Raji (cell line): Measurements from ENCODE around the gene NMT1.

Source experiments
- POLR2A ChIP-seq: IDR thresholded peaks from 2 replicates; pipeline ENCODE4 v1.6.1; 2011; ENCODE audit warnings: low read depth, low read length, control low read depth; ENCODE audit not compliant: insufficient read depth

Gene NMT1

GRCh38 chr17:45051060-45051719, 9.9 kb upstream of the NMT1 start, which contains the start of gene DCAKD:
TSS of gene DCAKD (minus strand) at chr17:45051632. CDS start at chr17:45034885, 16,747 bp downstream.
- peak; percentile 82 for TF ChIP-seq POLR2A

DNA sequence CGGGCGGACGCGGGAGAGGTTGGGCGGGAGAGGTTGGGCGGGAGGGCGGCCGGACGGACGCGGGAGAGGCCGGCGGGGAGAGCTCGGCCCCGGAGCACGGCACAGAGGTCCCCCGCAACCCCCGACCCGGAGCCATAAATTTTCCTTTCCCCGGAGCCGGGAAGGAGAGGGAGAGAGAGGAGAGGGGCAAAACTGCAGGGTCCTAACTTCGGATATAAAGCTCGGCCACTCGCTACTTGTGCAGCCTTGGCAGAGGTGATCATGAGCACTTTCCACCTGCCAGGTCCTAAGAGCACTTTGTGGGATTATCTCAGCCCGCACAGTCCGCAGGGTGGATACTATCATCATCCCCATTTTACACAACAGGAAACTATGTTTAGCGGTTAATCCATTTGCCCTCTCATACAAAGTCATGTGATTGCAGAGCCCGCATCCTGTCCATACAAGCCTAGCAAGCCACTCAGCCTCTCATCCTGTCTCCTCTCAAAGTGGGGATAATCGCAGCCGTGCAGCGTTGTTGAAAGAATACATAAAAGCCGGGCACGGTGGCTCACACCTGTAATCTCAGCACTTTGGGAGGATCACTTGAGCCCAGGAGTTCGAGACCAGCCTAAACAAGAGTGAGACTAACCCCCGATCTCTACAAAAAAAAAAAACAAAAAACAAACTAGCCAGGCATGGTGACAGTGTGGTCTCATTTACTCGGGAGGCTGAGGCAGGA, 8.9 kb upstream of the NMT1 start:
- peak; percentile 46; the same call in 1 of the 2 replicates for TF ChIP-seq POLR2A

DNA sequence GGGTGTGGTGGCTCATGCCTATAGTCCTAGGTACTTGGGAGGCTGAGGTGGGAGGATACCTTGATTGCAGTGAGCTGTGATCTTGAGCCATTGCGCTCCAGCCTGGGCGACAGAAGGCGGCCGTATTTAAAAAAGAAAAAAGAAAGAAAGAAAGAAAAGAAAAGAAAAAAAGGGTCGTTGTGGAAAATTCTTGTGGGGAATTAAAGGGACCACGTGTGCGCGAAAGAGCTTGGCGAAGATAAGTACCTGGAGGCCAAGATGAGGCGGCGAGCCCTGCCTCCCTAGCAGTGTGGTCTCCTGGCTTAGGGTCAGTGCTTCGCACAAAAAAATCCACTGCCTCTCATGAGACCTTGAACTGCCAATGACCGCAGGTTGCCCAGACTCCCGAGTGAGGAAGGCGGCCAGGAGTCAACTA, 728 bp upstream of the NMT1 start:
- no peak for TF ChIP-seq POLR2A

DNA sequence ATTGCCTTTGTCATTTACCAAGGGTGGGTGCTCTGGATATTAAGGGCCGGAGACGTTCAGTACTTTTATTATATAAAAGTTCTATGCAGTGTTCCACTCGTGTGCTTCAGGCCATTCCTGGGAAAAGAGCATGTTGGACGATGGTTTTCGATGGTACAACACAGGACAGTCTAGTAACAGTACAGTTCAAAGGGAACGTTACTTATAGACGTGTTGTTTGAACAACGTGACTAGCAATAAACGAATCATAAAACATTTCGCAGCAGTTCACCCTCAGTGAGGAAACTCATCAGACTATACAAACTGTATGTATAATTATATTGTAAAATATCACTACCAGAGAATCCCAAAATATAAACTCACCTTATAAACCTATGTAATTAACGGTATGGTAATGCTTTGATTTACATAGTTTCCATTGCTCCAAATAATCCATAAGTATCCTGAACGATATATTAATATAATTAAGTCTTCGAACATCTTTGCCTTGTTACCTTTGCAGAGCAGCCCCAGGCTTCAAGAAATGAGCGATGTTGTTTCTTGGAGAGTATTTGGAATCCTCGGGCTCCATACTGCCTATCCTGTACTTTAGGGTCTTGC, 589 bp downstream of the NMT1 start:
- no peak for TF ChIP-seq POLR2A

- TF ChIP-seq POLR2A: no peak
These were observed 2.1 kb downstream of the NMT1 start for GRCh38 chr17:45063198-45063597.

- TF ChIP-seq POLR2A: no peak
These were observed 6.5 kb downstream of the NMT1 start for GRCh38 chr17:45067637-45068036.

GRCh38 chr17:45070001-45070400, 8.9 kb downstream of the NMT1 start:
- TF ChIP-seq POLR2A: no peak

- no peak for TF ChIP-seq POLR2A
These were observed 9.7 kb downstream of the NMT1 start for GRCh38 chr17:45070809-45071208.

DNA sequence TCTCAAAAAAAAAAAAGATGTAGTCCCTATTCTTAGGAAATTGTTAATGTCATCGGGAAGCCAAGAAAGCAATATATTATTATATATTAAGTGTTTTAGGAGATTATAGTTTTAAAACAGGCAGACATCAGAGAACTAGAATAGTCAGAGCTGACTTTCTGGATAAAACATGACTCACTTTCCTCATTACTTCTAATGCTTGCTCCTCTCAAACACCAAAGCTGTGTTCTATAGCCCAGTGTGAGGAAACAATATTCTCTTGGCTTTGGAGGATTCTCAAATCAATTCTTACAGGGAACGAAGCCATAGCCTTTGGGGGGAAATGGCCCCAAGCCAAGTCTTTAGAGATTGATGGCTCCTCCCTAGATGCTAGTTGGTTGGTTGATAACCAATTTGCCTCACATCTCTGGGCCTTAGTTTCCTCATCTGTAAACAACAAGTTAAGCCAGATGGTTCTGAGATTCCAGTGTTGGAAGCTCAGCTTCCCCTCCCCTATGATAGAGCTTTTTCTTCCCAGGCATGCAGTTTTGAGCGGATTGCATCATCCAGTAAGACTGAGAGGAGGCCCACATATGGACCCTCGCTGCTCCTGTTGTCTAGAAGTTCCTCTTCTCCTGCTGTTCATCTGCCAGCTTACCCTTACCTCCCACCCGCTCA, 12.4 kb downstream of the NMT1 start:
- TF ChIP-seq POLR2A: no peak

DNA sequence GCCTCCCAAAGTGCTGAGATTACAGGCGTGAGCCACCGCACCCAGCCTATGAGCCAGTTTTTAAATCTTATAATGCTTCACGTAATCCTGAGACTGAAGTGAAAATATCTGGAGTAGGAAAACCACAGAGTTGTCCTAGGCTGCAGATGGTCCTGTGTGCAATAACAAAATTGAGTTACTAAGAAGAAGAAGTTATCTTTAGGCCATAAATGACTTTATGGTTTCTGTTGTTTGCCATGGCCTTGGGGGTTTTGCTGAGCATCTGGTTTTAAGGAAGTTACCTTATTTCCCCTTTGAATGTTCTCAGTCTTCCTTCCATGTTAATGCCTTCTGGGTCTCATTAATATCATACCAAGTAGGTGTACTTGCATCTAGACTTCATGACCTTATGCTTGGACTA, 16.5 kb downstream of the NMT1 start:
- no peak for TF ChIP-seq POLR2A

- TF ChIP-seq POLR2A: no peak
These were observed 20.1 kb downstream of the NMT1 start for GRCh38 chr17:45081047-45081703.

GRCh38 chr17:45086391-45086790, 25.3 kb downstream of the NMT1 start:
- no peak for TF ChIP-seq POLR2A

DNA sequence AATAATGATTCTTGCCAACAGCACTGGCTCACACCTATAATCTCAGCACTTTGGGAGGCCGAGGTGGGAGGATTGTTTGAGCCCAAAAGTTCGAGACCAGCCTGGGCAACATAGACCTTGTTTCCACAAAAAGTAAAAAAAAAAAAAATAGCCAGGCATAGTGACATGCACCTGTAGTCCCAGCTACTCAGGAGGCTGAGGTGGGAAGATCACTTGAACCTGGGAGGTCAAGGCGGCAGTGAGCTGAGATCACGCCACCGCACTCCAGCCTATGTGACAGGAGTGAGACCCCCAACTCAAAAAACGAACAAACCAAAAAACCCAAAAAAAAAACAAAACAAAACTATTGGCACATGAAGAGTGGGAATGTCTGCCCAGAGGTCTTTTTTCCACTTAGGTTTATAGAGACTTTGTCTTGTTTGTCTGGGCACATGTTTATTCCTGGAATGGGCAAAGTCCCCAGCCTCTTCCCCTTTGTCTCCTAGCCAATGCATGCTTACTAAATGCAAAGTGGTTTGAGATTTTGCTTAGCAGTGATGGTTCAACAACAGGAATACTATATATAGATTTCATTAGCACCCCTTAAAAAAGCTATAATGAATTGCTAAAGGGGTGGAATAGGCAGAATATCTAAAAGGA, 25.9 kb downstream of the NMT1 start:
- TF ChIP-seq POLR2A: no peak

- no peak for TF ChIP-seq POLR2A
These were observed 26.4 kb downstream of the NMT1 start for GRCh38 chr17:45087504-45087975.
